NCI-H146 treated with DMSO at 0.1 percent for 48 hours (cell line): ENCODE measurements around the gene SLC44A5.
"Not testable (repeated sequence)": the region's sequence is repeated elsewhere in the genome, so short reads cannot be mapped to it uniquely, and the experiment has no call there.

Source experiments
- DNase-seq: peaks from one replicate; lab custom pipeline; 2025; ENCODE audit not compliant: unreplicated experiment; lab: John Stamatoyannopoulos, UW

SLC44A5 gene

DNA sequence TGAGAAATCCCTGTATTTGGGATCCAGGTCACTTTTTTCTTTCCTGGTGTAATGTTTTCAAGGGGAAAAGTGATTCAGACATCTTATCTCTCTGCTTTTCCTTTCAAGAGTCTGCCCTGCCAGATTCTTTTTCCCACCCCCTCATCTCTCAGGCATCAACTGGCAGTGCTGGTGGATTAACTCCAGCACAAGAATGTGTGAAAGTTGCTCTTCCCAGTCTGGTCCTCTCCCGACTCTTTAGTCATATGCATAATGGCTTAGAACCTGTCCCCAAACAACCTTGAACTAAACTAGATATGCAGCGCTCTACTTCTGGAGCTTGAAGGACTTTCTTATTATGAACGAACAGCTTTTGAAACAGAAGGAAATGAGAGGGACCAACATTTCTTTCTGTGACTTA, 88.5 kb downstream of the SLC44A5 start:
- no peak for DNase-seq

DNA sequence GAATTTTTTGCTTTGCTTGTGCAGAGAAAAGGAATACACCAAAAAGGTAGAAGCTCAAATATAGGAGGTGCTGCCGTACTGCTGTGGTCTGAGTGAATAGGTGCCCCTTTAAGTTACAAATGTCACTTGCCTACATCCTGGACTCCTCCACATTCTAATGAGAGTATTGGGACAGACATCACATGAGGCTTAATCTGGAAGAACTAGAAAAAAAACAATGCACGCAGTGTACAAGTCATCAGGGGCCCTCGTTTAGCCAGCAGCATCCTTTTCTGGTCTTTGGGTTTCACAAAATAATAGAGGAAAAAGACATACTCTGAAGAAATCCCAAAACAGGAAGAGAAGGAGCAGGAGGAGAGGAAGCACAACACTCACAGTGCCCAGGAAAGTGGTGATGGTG, 89.3 kb downstream of the SLC44A5 start:
- DNase-seq: no peak

DNA sequence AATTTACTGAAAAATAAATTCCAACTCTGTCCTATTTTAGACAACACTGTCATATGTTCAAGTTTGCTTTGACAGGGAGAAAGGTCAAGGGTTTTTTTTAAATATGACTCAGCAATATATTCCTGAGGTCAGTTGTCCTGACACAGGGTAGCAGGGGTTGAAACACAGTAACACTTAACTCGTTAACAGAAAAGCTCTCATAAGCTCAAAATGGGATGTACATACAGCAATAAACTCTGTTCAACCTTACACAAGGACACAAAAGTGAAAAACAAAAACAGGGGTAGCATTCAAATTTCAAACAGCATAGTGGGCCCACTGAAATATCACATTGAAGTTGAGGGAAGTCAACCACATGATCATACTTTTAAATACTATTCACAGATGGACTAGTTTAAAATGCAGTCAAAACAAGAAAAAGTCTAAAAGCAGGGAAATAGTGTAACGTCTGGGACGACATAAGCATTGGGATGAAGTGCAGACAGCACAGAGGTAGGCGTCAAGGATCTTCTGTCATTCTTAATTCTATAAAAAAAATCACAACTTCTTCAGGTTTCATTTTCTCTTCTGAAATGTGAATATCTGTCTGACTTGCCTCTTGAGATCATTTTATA, 89.9 kb downstream of the SLC44A5 start:
- DNase-seq: no peak

DNA sequence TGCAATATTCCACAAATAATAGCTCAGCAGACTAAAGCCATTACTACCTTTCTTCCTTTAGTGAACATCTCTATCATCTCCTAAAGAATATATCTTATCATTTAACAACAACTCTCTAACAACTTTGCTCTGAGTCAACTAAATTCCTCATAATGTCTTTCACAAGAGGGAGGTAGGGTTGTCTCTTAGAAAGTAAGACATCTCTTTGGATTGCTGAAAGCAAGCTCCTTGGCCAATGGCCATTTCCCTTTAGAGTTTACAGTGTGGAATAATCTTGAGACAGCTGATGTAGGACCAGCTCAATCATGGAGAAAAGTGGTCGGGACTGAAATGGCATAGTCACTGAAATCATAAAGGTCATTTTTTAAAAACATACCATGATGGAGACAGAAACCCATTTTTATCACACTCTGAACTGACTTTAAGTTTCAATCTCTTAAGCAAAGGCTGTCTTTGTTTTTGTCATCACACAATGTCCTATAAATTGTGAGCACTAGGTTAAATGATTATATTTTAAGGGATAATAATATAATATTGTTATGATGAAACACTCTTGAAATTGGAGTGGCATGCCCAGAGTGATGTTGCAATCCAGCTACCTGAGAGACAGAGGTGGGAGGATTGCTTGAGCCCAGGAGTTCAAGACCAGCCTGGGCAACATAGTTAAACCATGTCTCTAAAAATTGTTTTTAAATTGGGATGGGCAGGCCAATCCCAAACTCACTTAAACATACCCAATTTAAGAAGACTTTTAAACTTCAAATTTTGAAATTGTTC, 91.1 kb downstream of the SLC44A5 start:
- DNase-seq: no peak

DNA sequence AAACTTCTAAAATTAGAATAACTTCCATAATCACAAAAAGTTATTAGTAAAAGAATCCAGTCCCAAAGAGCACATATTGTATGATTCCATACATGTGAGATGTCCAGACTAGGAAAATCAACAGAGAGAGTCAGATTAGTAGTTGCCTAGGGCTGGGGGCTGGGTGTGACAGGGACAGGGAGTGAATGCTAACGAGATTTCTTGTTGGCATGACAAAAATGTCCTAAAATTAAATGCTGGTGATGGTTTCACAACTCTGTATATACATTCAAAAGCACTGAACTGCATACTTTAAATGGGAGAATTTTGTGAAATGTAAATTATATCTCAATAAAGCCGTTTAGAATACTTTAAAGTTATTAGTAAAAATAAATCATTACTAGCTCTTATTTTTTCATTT, 92.2 kb downstream of the SLC44A5 start:
- no peak for DNase-seq

DNA sequence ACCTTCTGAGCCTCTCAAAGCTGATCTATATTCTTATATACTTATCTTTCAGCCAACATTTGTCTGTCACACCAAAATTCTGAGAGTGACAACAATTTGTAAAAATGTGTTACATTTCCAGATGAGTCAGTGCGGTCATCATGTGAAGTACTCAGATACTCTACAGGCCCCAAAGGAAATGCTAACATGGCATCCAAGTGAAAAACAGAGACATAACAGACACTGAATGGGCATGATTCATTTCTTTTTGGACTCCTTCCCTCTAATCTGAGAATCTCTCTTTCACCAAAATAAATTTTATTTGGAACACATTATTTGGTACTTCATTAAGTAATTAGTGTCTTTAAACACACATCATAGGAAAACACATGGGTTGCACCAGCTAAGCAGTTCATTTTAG, 96.6 kb downstream of the SLC44A5 start:
- no peak for DNase-seq

DNA sequence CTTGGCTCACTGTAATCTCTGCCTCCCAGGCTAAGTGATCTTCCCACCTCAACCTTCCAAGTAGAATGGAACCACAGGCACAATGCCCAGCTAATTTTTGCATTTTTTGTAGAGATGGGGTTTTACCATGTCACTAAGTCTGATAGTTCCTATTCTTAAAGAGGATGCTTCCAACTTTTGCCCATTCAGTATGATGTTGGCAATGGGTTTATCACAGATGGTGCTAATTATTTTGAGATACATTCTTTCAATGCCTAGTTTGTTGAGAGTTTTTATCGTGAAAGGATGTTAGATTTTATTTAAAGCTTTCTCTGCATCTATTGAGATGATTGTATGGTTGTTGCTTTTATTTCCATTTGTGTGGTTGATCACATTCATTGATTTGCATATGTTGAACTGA, 103.9 kb downstream of the SLC44A5 start:
- no peak for DNase-seq

DNA sequence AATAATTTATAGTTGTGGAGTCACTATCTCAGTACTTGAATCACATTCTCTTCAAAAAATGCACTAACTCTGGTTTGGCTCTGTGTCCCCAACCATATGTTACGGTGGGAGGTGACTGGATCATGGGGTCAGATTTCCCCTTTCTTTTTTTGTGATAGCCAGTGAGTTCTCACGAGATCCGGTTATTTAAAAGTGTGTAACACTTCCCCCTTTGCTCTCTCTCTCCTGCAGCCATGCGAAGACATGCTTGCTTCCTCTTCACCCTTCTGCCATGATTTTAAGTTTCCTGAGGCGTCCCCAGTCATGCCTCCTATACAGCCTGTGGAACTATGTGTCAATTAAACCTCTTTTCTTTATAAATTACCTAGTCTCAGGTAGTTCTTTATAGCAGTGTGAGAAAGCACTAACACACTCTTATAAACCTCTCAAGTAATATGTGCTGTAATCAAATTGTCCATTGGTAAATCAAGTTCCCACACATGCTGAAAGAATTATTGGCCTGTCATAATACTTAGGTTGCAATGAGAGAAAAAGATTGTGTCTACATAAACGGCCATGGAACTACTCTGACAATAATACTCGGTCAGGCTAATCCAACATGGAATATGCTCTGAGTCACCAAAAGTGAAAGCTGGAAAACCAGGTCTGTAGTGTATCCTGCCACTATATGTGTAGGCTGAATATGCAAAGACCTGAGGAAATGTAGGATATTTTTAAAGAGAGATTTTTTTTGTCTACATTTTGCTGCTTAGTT, 107.5 kb downstream of the SLC44A5 start:
- DNase-seq: no peak

DNA sequence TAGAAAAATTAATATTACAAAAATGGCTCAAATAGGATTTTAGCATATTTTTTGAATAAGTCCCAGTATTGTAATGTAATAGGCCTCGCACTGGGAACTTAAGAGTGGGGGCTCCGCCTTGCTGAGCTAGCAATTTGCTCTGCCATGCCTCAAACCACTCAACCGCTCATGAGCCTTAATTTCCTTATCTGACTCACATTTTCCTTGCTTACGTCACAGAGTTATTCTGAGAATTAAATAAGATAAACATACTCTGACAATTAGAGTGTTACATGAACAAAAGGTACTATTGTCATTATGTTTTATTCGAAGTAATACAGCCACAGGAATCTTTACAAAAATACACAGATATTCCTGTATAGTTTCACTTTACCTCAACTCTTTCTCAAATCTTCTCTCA, 108.1 kb downstream of the SLC44A5 start:
- no peak for DNase-seq

DNA sequence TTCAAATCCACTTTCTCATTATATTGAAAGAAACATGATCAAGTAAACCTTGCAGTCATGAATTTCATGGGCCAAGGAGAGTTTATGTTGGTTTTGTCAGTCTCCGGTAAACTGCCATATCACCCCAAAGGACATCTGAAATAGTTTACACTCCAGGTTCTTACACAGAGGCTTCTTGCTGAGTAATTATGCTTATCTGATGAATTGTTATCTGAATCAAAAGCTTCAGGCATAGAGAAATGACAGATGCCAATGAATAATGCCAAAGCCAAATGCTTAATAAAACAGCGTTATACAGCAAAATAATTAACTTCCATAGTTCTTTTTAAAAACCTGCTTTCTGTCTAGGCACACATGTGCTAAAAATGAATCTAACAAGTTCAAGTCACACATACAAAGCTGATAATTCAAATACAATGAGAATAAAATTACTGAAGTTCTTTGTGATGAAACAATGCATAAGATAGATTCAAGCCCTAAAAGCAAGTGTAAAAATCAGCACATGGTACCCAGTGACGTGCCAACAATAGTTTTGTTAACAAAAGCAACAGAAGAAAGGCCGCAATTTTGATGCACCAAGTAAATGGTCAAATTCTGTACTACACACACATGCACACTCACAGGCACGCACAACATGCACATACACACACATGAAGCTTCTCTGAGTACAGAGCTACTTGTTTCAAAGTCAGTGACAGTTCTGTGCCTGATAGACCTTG, 109.2 kb downstream of the SLC44A5 start:
- DNase-seq: no peak

DNA sequence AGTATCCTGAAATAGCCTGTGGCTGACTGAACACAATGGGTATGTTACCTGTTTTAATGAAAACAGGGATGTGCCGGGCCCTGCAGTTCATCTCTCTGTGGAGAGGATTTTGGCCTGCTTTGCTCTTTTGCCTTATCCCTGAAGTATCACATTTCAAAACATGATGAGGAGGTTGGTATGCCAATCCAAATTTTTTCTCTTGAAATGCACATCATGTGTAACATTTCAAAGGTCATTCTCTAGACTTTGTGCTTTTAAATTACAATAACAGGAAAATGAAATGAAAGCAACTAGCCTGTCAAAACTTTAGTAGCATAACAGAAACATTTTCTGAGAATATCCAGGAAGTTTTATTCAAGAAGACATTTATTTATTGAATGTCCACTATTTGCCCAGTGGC, 118.9 kb downstream of the SLC44A5 start:
- DNase-seq: no peak

DNA sequence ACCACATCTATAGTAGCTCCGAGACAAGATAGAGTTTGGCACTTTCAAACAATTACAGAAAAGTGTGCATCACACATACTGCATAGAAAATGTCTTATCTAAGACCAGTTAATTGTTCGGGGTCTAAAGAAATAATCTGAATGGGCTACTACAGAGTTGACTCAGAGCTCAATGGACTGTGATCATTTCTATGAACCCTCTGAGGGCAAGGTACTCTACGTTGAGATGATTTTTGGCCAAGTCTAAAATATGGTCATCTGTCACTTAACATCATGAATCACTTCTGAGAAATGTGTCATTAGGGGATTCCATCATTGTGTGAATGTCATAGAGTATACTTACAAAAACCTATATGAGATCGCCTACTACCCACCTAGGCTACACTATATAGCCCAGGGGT, 123.5 kb downstream of the SLC44A5 start:
- no peak for DNase-seq

DNA sequence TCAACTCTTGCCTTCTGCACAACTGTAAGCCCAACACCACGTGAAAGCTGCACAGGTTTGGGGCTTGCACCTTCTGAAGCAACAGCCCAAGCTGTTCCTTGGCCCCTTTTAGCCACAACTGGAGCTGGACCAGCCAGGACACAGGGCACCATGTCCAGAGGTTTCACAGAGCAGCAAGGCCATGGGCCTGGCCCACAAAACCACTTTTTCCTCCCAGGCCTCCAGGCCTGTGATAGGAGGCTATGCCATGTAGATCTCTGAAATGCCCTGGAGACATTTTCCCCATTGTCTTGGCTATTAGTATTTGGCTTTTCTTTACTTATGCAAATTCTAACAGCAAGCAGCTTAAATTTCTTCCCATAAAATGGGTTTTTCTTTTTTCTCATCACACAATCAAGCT, 126.1 kb downstream of the SLC44A5 start:
- no peak for DNase-seq

DNA sequence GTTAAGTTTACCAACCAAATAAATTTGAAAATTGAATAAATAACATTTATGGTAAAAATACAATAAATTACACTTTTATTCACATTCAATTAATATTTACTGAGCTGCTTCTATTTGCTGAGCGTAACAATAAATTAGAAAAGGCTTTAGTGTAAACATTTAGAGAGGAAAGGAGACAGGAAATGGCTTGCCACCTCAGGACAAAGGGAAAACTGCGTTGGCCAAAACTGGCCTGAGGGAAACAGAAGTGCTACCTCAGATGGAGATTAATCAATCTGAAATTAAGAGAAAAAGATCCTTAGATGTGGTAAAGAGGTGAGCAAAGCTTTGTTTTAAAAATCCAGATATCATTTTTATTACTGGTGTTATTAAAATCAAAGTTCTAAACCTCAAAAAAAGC, 128.0 kb downstream of the SLC44A5 start:
- DNase-seq: peak; percentile 8

DNA sequence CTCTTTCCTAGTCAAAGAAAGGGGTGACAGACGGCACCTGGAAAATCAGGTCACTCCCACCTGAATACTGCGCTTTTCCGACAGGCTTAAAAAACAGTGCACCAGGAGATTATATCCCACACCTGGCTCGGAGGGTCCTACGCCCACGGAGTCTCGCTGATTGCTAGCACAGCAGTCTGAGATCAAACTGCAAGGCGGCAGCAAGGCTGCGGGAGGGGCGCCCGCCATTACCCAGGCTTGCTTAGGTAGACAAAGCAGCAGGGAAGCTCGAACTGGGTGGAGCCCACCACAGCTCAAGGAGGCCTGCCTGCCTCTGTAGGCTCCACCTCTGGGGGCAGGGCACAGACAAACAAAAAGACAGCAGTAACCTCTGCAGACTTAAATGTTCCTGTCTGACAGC, 134.4 kb downstream of the SLC44A5 start:
- DNase-seq: not testable (repeated sequence)

DNA sequence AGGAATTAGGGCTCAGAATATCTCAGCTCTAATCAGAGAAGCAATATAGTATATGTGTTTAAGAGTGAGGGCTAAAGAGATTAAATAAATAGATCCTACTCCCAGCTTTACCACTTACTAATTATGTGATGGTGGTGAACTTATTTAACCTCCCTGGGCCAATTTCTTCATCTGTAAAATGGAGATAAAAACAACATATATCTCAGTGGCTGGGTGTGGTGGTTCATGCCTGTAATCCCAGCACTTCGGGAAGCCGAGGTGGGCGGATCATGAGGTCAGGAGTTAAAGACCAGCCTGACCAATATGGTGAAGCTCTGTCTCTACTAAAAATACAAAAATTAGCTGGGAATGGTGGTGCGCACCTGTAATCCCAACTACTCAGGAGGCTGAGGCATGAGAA, 135.2 kb downstream of the SLC44A5 start:
- no peak for DNase-seq

DNA sequence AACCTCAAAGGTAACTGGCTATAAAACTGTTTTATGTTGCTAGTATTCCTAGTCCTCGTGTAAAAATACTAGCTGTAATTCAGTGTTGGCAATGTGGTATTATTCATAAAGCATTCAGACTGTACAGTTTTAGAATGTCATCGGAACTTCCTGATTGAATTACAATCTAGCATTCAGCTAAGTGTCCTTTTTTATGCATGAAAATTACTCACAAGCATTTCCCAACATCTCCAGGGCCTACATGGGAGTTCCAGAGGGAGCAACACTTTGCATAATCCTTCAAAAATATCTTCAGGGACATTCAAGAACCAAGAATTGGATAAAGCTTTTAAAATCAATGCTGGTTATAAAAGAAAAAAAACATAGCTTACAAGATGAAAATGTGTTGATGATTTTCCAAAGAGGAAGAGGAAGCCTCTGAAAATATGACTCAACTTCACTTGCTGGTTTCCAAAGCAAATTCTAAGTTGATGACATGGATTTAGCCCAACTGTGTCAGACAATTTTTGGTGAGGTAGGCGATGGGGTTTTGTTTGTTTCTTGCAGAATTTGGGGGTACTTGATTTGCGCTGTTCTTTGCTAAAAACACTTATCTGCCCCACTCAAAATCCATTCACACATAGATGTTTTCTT, 137.8 kb downstream of the SLC44A5 start:
- no peak for DNase-seq

DNA sequence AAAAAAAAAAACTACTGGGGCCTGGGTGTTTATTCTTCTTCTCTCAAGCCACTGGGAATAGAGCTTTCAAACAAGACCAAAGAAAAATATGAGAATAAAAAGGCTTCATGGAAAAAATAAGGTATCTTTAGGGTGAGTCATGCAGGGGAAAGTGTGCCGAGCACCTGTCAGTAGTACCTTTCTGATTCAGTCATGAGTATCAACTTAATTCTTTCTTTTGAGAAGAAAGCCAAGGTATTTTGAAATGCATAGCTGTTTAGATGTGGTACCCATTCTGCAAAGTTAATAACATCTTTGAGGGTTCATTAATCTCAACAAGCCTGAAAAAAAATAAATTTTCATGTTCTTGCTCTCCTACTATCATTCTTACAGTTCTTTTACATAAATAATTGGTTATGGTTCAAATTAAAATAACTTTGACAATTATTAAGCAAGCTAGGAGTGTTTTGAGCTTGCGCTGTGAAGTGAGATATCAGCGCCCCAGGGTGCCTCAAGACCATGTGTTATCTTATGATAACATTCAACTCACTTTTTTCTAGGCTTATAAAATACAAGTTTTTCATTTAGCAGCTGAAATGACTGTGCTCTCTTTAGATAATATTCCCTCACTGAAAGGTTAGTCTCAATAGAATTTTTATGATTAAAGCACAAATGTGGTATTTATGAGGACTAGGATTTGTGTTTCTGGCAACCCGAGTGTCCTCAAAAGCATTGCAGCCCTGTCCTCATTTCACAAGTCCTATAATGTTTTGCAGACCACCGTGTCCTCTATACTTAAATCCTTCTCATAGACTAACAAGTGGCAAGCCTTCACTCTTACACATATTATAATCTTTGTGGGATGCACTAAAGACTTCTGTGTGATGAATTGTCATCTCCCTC, 138.6 kb downstream of the SLC44A5 start:
- DNase-seq: no peak

DNA sequence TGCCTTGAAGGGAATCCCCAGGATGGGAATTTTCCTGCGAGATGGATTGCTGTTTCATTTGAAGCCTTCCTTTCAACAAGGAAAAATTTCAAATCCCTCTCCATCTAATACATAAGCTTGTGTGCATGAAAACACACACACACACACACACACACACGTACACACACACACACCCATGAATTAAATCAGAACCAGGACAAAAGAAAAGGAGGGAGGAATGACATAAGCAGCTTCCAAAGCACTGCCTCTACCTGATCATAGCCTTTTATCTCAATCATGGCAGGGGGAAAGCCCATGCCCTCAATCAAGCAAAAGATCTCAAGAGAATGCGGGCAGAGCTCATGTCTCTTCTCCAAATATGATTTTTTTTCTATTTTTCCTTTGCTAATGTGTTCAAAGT, 139.7 kb downstream of the SLC44A5 start:
- DNase-seq: no peak

DNA sequence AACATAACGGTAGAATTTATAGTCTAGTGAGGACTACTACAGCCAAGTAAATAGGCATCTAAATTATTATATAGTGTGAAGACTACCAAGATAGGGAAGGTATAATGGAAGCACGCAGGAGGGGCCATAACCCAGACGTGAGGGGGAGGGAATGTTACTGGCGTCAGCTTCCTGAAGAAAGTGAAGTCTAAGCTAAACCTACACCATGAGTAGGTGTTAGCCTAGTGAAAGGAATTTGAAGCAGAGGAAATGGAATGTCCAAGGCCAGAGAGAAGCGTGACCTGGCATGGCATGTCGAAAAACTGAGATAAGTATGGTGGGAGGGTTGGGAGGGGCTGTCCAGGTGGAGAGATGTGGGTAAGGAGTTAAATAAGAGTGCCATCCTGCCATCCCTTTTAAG, 140.5 kb downstream of the SLC44A5 start:
- DNase-seq: no peak
